ENCODE results near the gene TRPM5.

GRCh38 chr11:2460540-2461252, 16.4 kb upstream of the TRPM5 start:
- TF ChIP-seq CTCF (IDR thresholded peaks at IDR 0.05): no peak
- TF ChIP-seq POLR2A (IDR thresholded peaks at IDR 0.05): no peak
- TF ChIP-seq EP300 (IDR thresholded peaks at IDR 0.05; ENCODE audit: low read depth): no peak
- TF ChIP-seq POLR2AphosphoS5 (IDR thresholded peaks at IDR 0.05): no peak

Measured in transverse colon (tissue), 4 donors.